HG03439 (cell line): ENCODE results near the gene ENHO.

Experiments used
- ATAC-seq: cut with Tn5 transposase; IDR thresholded peaks from one replicate; pipeline ENCODE4 v1.9.1; 2021; ENCODE audit warnings: mild to moderate bottlenecking, moderate library complexity; ENCODE audit not compliant: unreplicated experiment

ENHO gene

GRCh38 chr9:34522971-34523797 lies at the start of gene ENHO:
Gene ENHO, minus strand, starts transcription at chr9:34522990. Its CDS starts 1,295 bp downstream, at chr9:34521695.
- ATAC-seq: peak; percentile 90

- ATAC-seq: no peak
These were observed 49.3 kb upstream of the ENHO start for GRCh38 chr9:34572092-34572491.

- no peak for ATAC-seq
These were observed 48.7 kb upstream of the ENHO start for GRCh38 chr9:34571481-34571810.

GRCh38 chr9:34570809-34571480 lies 48.2 kb upstream of the ENHO start:
- ATAC-seq: no peak

GRCh38 chr9:34570376-34570775 lies 47.6 kb upstream of the ENHO start:
- ATAC-seq: no peak

GRCh38 chr9:34568774-34569173 lies 46.0 kb upstream of the ENHO start:
- no peak for ATAC-seq

- no peak for ATAC-seq
These were observed 45.3 kb upstream of the ENHO start for GRCh38 chr9:34568133-34568532.

GRCh38 chr9:34566972-34567371 lies 44.2 kb upstream of the ENHO start:
- ATAC-seq: no peak

- no peak for ATAC-seq
These were observed 43.5 kb upstream of the ENHO start for GRCh38 chr9:34566322-34566721.

GRCh38 chr9:34565856-34566255 lies 43.1 kb upstream of the ENHO start:
- no peak for ATAC-seq

- ATAC-seq: no peak
These were observed 41.8 kb upstream of the ENHO start for GRCh38 chr9:34564617-34565016.

- ATAC-seq: no peak
These were observed 40.5 kb upstream of the ENHO start for GRCh38 chr9:34563262-34563661.

- no peak for ATAC-seq
These were observed 39.5 kb upstream of the ENHO start for GRCh38 chr9:34562135-34562745.

GRCh38 chr9:34560599-34561214 lies 37.9 kb upstream of the ENHO start:
- ATAC-seq: no peak

- ATAC-seq: no peak
These were observed 37.0 kb upstream of the ENHO start for GRCh38 chr9:34559624-34560455.

GRCh38 chr9:34558919-34559623 lies 36.3 kb upstream of the ENHO start:
- no peak for ATAC-seq

GRCh38 chr9:34558364-34558763 lies 35.6 kb upstream of the ENHO start:
- no peak for ATAC-seq

GRCh38 chr9:34557426-34558321 lies 34.9 kb upstream of the ENHO start:
- ATAC-seq: no peak

- ATAC-seq: no peak
These were observed 34.2 kb upstream of the ENHO start for GRCh38 chr9:34556949-34557348.
